ENCODE results near the gene SRC.

The SRC gene

DNA sequence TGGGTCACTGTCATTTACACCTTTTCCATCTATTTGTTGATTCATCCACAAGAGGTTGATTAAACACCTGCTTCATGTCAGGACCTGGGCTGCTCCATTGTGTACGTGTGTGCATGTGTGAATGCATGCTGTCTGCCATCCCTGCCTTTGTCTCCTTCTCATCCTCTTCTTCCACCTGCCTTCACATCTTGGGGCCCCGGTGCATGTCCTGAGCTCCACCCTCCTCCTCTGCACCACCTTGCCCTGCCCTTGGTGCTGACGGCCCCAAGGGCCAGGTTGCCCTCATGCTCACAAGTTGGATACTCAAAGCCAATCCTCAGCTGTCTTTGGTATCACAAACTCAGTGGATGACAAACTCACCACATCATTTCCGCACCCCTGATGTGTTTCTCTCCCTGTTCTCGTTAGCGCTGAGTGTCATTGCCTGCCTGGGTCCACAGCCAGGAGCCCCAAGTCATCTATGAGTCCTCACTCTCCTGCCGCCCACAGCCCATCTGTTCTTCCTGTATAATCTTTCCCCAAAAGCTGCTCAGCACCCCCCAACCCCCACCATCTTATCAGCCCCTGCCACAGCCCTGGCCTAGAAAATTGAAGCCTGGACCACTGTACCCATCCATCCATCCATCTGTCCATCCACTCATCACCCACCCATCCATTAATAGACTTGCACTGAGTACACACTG lies 85.0 kb downstream of the SRC start:
- TF ChIP-seq, protein P1, sequence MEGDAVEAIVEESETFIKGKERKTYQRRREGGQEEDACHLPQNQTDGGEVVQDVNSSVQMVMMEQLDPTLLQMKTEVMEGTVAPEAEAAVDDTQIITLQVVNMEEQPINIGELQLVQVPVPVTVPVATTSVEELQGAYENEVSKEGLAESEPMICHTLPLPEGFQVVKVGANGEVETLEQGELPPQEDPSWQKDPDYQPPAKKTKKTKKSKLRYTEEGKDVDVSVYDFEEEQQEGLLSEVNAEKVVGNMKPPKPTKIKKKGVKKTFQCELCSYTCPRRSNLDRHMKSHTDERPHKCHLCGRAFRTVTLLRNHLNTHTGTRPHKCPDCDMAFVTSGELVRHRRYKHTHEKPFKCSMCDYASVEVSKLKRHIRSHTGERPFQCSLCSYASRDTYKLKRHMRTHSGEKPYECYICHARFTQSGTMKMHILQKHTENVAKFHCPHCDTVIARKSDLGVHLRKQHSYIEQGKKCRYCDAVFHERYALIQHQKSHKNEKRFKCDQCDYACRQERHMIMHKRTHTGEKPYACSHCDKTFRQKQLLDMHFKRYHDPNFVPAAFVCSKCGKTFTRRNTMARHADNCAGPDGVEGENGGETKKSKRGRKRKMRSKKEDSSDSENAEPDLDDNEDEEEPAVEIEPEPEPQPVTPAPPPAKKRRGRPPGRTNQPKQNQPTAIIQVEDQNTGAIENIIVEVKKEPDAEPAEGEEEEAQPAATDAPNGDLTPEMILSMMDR (IDR thresholded peaks at IDR 0.05; ENCODE audit: extremely low read depth, insufficient read depth, missing control alignments) = no peak
- in situ Hi-C loops (cut with MboI; ENCODE audit: low pct_unique_long_range_greater_than_20kb, low sequenced_read_pairs, unreplicated experiment) = no loop called here
- DNase-seq (ENCODE audit: low spot score) = no peak

DNA sequence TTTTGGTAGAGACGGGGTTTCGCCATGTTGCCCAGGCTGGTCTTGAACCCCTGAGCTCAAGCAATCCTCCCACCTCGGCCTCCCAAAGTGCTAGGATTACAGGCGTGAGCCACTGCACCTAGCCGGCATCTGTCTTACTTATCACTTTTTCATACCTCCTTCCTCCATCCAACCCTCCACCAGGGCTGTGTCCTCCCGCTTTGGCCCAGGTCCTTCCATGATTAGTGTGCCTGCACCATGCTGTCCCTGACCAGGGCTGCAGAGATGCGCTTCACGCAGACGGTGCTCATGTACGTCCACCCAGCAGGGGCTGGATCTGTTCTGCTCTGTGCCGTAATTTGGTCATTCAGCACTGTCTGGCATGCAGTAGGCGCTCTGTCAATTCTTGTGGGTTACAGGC lies 85.8 kb downstream of the SRC start:
- no peak for DNase-seq (ENCODE audit: low spot score)
- in situ Hi-C loops (cut with MboI; ENCODE audit: low pct_unique_long_range_greater_than_20kb, low sequenced_read_pairs, unreplicated experiment) = no loop called here
- TF ChIP-seq, protein P1 (IDR thresholded peaks at IDR 0.05; ENCODE audit: extremely low read depth, insufficient read depth, missing control alignments) = no peak

DNA sequence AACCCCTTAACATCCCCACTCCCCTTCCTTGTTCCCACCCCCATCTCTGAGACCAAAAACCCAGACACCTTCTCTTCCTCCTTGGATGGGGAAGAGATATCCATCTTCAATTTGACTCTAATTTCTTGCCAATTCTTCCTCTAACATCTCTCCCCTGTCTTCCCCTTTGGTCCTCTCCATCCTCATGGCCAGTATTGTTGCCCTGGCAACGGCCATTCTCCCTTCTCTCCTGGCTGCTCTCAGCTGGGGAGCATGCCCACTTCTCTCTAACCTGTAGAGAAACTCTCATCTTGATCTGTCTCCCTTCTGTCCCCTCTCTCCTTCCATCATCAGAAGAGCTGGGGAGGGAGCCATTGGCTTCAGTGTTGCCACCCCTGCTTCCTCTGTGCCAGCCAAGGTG lies 86.7 kb downstream of the SRC start:
- TF ChIP-seq, protein P1 (IDR thresholded peaks at IDR 0.05; ENCODE audit: extremely low read depth, insufficient read depth, missing control alignments) = no peak
- DNase-seq (ENCODE audit: low spot score) = no peak
- in situ Hi-C loops (cut with MboI; ENCODE audit: low pct_unique_long_range_greater_than_20kb, low sequenced_read_pairs, unreplicated experiment) = no loop called here

DNA sequence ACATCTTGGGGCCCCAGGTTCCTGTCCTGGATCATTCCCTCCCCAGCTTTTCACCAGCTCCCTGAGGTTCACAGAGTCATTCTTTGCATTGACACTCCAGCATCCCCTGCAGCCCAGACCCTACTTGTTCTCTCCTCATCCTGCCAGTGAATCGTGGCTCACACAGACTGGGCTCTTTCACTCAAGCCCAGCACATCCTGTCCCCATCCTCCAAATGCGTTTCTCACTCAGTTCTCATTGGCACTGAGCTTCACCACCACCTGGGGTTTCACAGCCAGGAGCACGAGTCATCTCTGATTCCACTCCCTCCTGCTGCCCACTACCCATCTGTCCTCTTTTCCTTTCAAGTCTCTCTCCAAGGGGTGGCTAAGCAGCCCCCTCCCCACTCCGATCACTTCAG lies 89.7 kb downstream of the SRC start:
- in situ Hi-C loops (cut with MboI; ENCODE audit: low pct_unique_long_range_greater_than_20kb, low sequenced_read_pairs, unreplicated experiment) = no loop called here
- DNase-seq (ENCODE audit: low spot score) = no peak
- TF ChIP-seq, protein P1 (IDR thresholded peaks at IDR 0.05; ENCODE audit: extremely low read depth, insufficient read depth, missing control alignments) = no peak

DNA sequence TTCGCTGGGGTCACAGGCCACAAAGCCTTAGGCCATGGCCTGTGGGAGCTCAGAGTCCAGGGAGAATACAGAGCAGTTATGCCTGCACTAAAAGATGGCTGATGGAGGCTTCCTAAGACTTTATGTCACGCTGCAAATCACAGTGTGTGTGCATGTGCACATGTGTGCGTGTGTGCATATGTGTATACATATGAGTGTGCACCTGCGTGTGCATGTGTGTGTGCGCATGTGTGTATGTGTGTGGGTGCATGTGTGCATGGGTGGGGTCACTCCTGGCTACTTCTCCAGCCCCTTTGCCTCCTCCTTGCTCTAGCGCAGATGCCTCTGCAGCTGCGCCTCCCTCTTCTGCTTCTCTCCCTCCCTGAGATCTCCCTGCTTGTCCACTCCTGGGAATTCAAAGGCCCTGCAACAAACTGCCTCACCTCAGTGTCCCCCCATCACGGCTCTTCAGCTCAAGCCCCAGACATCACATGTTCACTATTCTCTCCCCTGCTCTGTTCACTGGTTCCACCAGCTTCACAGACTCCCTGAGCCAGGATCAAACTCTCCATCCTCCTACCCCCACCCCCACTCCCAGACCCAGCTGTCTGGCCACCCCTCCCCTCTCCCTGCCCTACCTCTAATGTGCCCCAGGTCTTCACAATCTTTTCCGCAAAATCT lies 90.7 kb downstream of the SRC start:
- TF ChIP-seq, protein P1 (IDR thresholded peaks at IDR 0.05; ENCODE audit: extremely low read depth, insufficient read depth, missing control alignments) = no peak
- DNase-seq (ENCODE audit: low spot score) = no peak
- in situ Hi-C loops (cut with MboI; ENCODE audit: low pct_unique_long_range_greater_than_20kb, low sequenced_read_pairs, unreplicated experiment) = no loop called here

DNA sequence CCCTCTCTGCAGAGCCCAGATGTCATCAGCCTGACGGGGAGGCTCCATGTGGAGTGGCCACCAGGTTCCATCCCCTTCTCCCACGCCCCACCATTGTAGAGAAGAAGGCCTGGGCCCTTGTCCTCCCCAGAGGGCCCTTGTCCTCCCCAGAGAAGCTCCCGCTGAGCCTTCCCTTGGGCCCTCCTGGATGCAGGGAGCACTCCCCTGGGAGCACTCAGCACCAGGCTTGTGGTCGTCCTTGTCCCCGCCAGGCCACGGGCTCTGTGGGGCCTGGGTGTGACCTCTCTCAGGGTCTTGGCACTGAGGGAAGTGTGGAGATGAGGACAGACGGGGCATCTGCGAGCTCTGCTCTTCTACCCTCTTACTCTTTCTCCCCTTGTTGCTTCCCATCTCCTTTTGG lies 91.7 kb downstream of the SRC start:
- in situ Hi-C loops (cut with MboI; ENCODE audit: low pct_unique_long_range_greater_than_20kb, low sequenced_read_pairs, unreplicated experiment) = no loop called here
- TF ChIP-seq, protein P1 (IDR thresholded peaks at IDR 0.05; ENCODE audit: extremely low read depth, insufficient read depth, missing control alignments) = no peak
- DNase-seq (ENCODE audit: low spot score) = no peak
